Stimulated activated CD8-positive, alpha-beta memory T cell treated with anti-CD3 and anti-CD28 coated beads, Interleukin-2, amount 100 ng/mL, for 48 hours (primary cell): ENCODE measurements around the gene LMF2.
"Not testable (repeated sequence)": the region's sequence is repeated elsewhere in the genome, so short reads cannot be mapped to it uniquely, and the experiment has no call there.

Experiments
- DNase-seq, 2 donors: peaks; one replicate each; pipeline ENCODE4 v3.0.0-alpha.2; 2020; ENCODE audit warnings: low read depth in 2 of 2

Gene LMF2

DNA sequence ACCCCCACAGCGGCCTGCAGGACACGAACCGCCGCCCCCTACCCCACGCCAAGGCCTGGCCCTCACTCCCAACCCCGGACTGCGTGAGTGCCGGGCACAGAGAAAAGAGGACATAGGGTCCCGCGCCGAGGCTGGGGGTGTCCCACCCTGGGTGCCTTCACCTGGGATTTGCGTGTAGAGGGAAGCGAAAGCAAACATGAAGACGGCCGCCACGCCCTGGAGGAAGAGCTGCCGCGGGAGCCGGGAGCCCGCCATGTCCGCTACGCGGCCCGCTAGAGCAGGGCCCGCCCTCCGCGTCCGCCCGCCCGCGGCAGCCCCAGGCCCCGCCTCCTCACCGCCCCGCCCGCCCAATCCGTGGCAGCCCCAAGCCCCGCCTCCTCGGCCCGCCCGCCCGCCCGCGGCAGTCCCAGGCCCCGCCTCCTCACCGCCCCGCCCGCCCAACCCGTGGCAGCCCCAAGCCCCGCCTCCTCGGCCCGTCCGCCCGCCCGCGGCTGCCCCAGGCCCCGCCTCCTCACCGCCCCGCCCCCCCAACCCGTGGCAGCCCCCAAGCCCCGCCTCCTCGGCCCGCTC lies at the start of gene LMF2:
Gene LMF2, minus strand, starts transcription at position 282 of the 570 bp plus-strand sequence. Its CDS starts 27 bp downstream, at position 255.
- peak; percentile 90 to 94 for DNase-seq

GRCh38 chr22:50556703-50557102 lies 49.2 kb upstream of the LMF2 start:
- DNase-seq = no peak

GRCh38 chr22:50553310-50553709 lies 45.8 kb upstream of the LMF2 start:
- DNase-seq = no peak

- no peak for DNase-seq
These were observed 43.8 kb upstream of the LMF2 start for GRCh38 chr22:50551160-50551752.

DNA sequence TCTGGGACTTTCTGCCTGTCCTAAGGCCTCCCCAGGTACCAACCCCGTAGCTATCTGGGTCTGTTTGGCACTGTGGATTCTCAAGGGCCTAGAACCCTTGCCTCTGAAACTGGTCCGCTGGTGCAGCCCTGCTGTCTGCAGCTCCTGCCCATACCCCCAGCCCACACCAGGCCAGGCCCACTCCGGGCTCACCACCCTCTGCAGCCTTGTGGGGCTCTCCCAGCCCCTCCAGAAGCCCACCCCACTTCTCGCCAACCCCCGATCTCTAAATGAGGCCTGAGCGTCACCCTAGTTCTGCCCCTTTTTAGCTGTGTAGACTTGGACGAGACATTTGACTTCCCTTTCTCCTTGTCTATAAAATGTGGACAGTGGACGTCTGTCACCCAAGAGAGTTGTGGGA lies 42.9 kb upstream of the LMF2 start:
- no peak for DNase-seq

GRCh38 chr22:50548921-50549790 lies 41.7 kb upstream of the LMF2 start:
- no peak for DNase-seq

DNA sequence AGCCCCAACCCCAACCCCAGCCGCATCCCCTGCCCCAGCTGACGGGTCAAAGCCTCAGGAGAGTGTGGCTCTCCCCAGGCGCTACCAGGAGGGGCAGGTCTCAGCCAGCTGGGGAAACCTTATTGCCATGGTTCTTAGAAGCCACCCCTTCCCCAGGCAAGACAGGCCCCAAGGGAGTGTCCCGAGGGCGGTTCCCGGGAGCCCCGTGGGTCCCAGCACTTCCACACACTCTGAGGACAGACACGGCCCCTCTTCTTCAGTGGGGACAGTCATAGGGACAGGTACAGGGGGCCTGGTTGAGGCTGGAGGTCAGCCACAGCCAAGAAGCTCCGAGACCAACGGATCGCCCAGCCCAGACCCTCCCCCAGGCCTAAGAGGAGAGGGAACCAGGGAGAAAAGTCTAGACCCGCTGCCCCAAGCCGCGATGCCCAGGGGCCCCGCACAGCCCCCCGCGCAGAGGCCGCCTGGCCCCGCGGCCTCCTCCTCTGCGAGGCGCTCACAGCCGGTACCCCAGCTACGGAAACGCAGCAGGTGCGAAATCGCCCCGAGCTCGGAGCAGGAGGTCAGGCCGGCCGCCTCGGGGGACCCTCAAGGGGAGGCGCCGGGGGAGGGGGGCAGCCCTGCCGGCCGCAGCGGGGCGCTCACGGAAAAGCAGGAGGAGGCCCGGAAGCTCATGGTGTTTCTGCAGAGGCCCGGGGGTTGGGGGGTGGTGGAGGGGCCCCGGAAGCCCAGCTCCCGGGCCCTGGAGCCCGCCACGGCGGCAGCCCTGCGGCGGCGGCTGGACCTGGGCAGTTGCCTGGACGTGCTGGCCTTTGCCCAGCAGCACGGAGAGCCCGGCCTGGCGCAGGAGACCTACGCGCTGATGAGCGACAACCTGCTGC lies 40.8 kb upstream of the LMF2 start:
- DNase-seq = no peak

GRCh38 chr22:50547263-50547985 lies 39.9 kb upstream of the LMF2 start:
- no peak for DNase-seq

GRCh38 chr22:50546326-50547262 lies 39.1 kb upstream of the LMF2 start:
- DNase-seq = no peak

DNA sequence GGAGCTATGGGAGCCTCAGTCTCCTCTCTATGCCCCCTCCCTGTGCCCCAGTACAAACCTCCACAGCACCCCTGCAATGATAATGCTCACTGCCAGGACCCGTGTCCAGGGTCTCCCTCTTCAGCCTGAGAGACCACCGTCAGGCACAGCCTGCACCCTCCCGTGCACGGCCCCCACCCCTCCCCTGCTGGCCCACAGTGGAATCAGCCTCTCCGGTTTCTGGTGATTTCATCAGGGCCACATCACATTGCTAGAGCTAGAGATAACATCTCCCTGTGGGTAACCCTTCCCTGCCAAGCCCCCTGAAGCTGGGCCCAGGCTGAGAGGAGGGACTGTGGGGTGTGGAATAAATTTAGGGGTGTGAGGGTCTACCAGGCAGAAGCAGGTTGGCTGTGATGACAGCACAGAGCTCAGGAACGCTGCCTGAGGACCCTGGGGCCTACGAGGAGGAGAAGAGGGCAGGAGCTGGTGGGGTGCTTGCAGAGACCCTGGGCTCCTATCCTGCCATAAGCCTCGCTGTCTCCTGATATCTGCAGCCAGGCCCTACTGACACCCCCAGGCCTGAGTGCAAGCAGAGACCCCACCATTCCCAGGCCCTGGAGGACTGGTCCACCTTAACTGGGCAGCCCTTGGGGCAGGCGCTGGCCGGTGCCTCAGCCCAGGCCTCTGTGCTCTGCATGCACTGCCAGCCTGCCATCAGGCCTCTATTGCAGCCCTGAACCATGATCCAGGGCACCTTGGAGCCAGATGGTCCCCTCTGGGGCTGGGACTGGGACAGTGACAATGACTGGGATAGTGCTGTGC lies 38.2 kb upstream of the LMF2 start, which contains the start of gene KLHDC7B:
Gene KLHDC7B, plus strand, starts transcription at position 378 of the 804 bp plus-strand sequence. Its CDS starts 345 bp downstream, at position 723.
- no peak for DNase-seq

DNA sequence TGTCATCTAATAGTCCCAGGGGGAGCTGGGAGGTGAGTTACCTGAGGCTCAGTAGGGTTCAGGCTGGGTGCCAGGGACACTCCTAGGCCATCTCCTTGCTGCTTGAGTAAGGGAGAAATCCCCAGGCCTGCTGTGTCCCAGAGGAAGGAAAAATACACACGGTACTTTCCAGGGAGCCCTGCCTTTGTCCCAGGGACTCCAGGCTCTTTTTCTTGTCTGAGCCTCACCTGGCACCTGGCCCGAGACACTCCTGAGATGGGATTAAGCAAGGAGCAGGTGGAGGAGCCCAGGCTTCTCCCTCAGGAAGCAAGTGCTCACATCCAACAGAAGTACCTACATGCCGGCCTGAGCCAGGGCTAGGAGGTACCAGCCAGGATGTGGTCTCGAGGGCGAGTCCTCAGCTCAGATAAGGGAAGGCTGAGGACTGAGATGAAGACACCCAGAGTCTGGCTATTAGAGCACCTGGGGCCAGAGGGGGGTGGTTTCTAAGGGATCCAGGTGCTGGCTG lies 37.3 kb upstream of the LMF2 start:
- DNase-seq = no peak

DNA sequence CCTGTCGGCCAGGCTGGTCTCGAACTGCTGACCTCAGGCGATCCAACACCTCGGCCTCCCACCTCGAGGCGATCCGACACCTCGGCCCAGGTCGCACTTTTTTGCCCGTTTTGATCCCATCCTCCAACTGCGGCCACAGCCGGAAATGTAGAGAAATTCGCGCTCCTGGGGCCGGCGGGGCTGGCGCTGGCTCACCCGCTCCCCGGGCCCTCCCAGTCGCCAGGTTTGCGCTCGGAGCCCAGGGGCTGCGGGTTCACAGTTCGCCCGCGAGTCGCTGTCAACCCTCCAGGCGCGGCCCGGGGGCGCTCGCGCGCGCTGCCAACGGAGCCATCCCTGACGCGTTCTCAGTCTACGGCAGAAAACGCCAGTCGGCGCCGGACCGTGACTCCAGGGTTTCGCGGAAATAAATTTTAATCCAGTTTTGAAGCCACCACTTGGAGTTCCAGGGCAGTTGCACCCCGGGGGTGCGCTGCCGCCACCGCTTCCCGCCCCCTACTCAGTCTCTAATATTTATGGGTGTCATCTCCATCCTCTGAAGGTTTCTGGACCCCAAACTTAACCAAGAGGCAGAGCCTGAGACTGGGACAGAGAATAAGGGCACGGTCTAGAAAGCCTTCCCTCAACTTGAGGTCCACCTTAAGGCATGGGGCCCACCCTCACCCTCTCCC lies 36.7 kb upstream of the LMF2 start:
- peak; percentile 83 to 86 for DNase-seq

- DNase-seq = no peak
These were observed 35.0 kb upstream of the LMF2 start for GRCh38 chr22:50542416-50542927.

- not testable (repeated sequence) for DNase-seq
These were observed 34.1 kb upstream of the LMF2 start for GRCh38 chr22:50541667-50542026.

- DNase-seq = no peak
These were observed 32.9 kb upstream of the LMF2 start for GRCh38 chr22:50540381-50540780.

DNA sequence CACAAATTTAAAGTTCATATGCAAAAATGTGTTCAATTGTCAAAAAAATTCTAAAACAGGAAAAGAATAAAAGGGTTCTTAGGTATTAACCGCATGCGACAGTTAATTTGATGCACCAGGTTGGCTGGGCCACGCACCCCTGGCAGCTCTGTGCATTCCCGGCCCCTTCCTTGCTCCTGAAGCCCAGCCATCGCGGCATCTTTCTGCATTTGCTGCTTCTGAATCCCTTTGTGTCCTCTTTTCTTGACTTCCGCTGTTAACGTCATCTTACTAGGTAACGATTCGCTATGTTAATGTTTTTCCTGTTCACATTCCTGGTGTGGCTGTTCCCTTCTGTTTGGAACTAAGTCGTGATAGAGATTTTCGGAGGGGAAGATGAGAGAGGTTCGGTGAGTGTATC lies 30.3 kb upstream of the LMF2 start:
- DNase-seq = no peak

GRCh38 chr22:50536226-50536625 lies 28.7 kb upstream of the LMF2 start:
- DNase-seq = no peak

DNA sequence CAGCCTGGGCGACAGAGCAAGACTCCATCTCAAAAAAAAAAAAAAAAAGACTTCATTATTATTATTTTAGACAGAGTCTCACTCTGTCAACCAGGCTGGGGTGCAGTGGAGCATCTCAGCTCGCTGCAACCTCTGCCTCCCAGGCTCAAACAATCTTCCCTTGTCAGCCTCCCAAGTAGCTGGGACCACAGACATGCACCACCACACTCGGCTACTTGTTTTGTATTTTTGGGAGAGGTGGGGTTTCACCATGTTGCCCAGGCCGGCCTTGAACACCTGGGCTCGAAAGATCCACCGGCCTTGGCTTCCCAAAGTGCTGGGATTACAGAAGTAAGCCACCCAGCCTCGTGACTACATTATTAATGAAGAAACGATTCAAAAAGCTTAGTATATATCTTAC lies 27.6 kb upstream of the LMF2 start:
- DNase-seq = no peak
